CD4-positive, alpha-beta memory T cell (primary cell): Measurements from ENCODE around the gene FAM110D. TPM values are rescaled to one million over a fixed set of nuclear protein-coding genes. Genes with fewer than 3 reads are reported as not detected.

Source experiments
- CTCF ChIA-PET: fragments of 350-600 bp; sonication (Branson Sonifier 250); formaldehyde crosslinking; loops from one replicate; lab custom pipeline; 2021; ENCODE audit warnings: inconsistent platforms; ENCODE audit not compliant: partially characterized antibody; lab: Charles Lee
- POLR2A ChIA-PET: fragments of 350-600 bp; sonication (Branson Sonifier 250); formaldehyde crosslinking; loops from one replicate; lab custom pipeline; 2021; ENCODE audit not compliant: partially characterized antibody; lab: Charles Lee
- DNase-seq, 5 donors: peaks; one replicate each; pipeline versions ENCODE4 v3.0.0 to v3.0.0-alpha.2; 2020 to 2022; ENCODE audit warnings: mixed read lengths in 1 of 5
- H3K27ac ChIP-seq: one replicate; pipeline ENCODE4 v1.7.0; 2013; ENCODE audit warnings: low read depth, low read length
- H3K27me3 ChIP-seq: 2 replicates; pipeline ENCODE4 v1.7.0; 2013; ENCODE audit warnings: mild to moderate bottlenecking, low read length, moderate library complexity; ENCODE audit not compliant: insufficient read depth
- H3K36me3 ChIP-seq: 2 replicates; pipeline ENCODE4 v1.7.0; 2013; ENCODE audit warnings: mild to moderate bottlenecking, low read length, moderate library complexity; ENCODE audit not compliant: insufficient read depth
- H3K4me1 ChIP-seq: 2 replicates; pipeline ENCODE4 v1.7.0; 2013; ENCODE audit warnings: mild to moderate bottlenecking, low read length, moderate library complexity; ENCODE audit not compliant: insufficient read depth
- H3K4me3 ChIP-seq, 2 donors: one replicate each; pipeline ENCODE4 v1.7.0; 2013; ENCODE audit warnings: low read length in 2 of 2, mild to moderate bottlenecking in 1 of 2
- H3K9me3 ChIP-seq, 2 donors: one replicate each; pipeline ENCODE4 v1.7.0; 2013; ENCODE audit warnings: low read length in 2 of 2, control low read depth in 1 of 2; ENCODE audit not compliant: control insufficient read depth in 1 of 2
- H3K27ac Mint-ChIP-seq, 7 donors: one replicate each; pipeline ENCODE4 v1.8.0; 2020 to 2021; ENCODE audit warnings: mixed read lengths in 7 of 7, mild to moderate bottlenecking in 6 of 7, inconsistent platforms in 3 of 7, moderate library complexity in 3 of 7
- H3K27me3 Mint-ChIP-seq, 2 donors: one replicate each; pipeline ENCODE4 v1.8.0; 2020 to 2021; ENCODE audit warnings: mixed read lengths in 2 of 2
- H3K36me3 Mint-ChIP-seq, 2 donors: one replicate each; pipeline ENCODE4 v1.8.0; 2020 to 2021; ENCODE audit warnings: mixed read lengths in 2 of 2, inconsistent platforms in 1 of 2, mild to moderate bottlenecking in 1 of 2
- H3K4me1 Mint-ChIP-seq, 4 donors: one replicate each; pipeline ENCODE4 v1.8.0; 2020 to 2021; ENCODE audit warnings: mixed read lengths in 4 of 4, mild to moderate bottlenecking in 1 of 4
- H3K4me3 Mint-ChIP-seq, 8 donors: one replicate each; pipeline ENCODE4 v1.8.0; 2020 to 2021; ENCODE audit warnings: mixed read lengths in 8 of 8, mild to moderate bottlenecking in 7 of 8, moderate library complexity in 6 of 8, inconsistent platforms in 3 of 8
- H3K9me3 Mint-ChIP-seq, 8 donors: one replicate each; pipeline ENCODE4 v1.8.0; 2020 to 2021; ENCODE audit warnings: mixed read lengths in 8 of 8, mild to moderate bottlenecking in 5 of 8, inconsistent platforms in 3 of 8, moderate library complexity in 1 of 8
- intact Hi-C: fragments of 100-400 bp; cut with micrococcal nuclease; formaldehyde crosslinking; loops from one replicate; pipeline ENCODE4 v1.15.1; 2023
- polyA plus RNA-seq, 2 donors: library from polyadenylated mRNA; unstranded; fragments of 300-500 nt; fragmentation: Illumina TruSeq; gene quantifications; one replicate each; pipeline ENCODE4 v1.2.3, GENCODE V29; 2021
- total RNA-seq, 2 experiments: library from RNA; stranded (reverse); gene quantifications; one replicate each; pipeline ENCODE4 v1.2.3, GENCODE V29; 2021

FAM110D gene
- total and polyA plus RNA-seq, 4 experiments from 2014 or later, result not detected

DNA sequence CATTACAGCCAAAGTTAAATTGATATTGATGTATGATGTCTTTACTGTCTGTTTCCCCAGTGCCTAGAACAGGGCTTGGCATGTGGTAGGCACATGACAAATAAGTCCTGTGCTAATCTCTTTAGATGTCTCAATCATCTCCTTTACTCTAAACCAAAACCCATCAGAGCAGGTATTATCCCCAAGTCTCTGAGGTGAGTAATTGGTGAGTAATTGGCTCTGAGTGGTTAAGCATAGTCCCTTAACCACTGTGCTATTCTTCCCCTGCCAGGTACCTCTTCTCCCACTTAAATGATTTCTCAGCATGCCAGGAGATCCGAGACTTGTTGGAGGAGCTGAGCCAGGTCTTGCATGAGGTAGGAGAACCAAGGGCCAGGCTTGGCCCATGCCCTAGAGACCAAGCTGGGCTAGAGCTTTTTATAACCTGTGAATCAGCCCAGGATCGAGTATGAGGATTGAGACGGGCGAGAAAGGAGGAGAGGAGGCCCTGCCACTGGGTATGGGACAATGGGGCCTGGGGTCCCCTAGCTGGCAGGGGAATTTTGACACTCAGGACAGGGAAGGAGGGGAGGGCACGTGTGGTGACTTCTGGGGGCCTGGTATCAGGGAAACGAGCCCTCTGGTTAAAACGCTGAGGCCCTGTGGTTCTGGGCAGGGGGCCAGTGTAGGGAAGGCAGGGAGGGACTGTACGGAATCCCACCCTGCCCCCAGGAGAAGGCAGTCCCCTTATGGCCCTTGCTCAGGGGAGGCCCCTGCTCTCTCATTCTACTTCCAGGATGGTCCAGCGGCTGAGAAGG lies 22.9 kb downstream of the FAM110D start:
- H3K4me3 Mint-ChIP-seq, result peak overlapping the region in 1 of 8 donors; percentile 57
- CTCF ChIA-PET, result interaction anchor here (1.1 kb wide), 1 partner anchor 12 kb away, joined by 4 read pairs; the partner anchor contains the start of gene ZNF593
- intact Hi-C loops, result no loop called here

DNA sequence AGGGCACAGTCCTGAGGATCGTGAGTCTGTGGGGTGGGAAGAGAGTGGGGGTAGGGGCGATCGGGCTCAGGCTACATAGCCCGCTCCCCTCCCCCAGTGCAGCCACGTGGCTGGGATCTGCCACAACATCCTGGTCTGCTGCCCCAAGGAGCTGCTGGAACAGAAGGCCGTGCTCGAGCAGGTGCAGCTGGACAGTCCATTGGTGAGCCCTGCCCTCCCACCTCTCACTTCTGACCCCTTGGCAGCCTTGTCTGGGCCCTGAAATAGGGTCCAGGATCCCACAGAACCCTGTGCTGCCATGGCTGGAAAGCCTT lies 23.5 kb downstream of the FAM110D start:
- H3K9me3 ChIP-seq, result no peaks in the 10 kb centered on the region
- H3K36me3 ChIP-seq, result no peaks in the 10 kb centered on the region
- no peaks in the 10 kb centered on the region for H3K27me3 ChIP-seq
- ChIA-PET CTCF (no interaction called here), POLR2A (no interaction called here)
- H3K4me3 ChIP-seq, result no peak overlapping the region
- Mint-ChIP-seq H3K36me3 (no peaks in the 10 kb centered on the region), H3K27ac (no peak overlapping the region), H3K4me1 (peaks cover 0 to 3% (median 0%) of the 10 kb centered on the region in 4 donors), H3K4me3 (no peak overlapping the region), H3K9me3 (no peaks in the 10 kb centered on the region), H3K27me3 (no peaks in the 10 kb centered on the region)
- DNase-seq, result no peak
- no peak overlapping the region for H3K27ac ChIP-seq
- intact Hi-C loops, result no loop called here
- no peaks in the 10 kb centered on the region for H3K4me1 ChIP-seq

More for the DNA sequence above, 22.9 kb downstream of the FAM110D start:
- H3K27ac Mint-ChIP-seq, result peak overlapping the region in 1 of 7 donors; percentile 5
- no peaks in the 10 kb centered on the region for H3K9me3 ChIP-seq
- H3K36me3 ChIP-seq, result no peaks in the 10 kb centered on the region
- H3K4me1 Mint-ChIP-seq, result peaks cover 0 to 4% (median 0%) of the 10 kb centered on the region in 4 donors
- H3K4me3 ChIP-seq, result no peak overlapping the region
- no peaks in the 10 kb centered on the region for H3K9me3 Mint-ChIP-seq
- DNase-seq, result no peak
- POLR2A ChIA-PET, result no interaction called here
- H3K27ac ChIP-seq, result no peak overlapping the region
- H3K36me3 Mint-ChIP-seq, result no peaks in the 10 kb centered on the region
- H3K27me3 ChIP-seq, result no peaks in the 10 kb centered on the region
- no peaks in the 10 kb centered on the region for H3K27me3 Mint-ChIP-seq
- no peaks in the 10 kb centered on the region for H3K4me1 ChIP-seq

DNA sequence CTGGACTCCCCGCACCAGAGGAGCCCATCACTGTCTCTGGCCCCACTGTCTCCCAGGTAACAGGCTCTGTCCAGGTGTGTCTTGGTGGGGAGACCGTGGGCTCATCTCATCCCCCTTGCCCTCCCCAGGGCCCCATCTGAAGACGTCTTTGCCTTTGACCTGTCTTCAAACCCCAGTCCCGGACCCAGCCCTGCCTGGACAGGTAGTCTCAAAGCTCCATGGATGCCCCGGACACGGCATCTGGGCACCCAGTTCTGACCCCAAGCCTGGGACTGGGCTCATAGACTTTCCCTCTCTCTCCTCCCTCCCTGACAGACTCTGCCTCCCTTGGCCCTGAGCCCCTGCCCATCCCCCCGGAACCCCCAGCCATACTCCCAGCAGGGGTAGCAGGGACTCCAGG lies 25.2 kb downstream of the FAM110D start:
- Histone ChIP-seq H3K9me3 (no peaks in the 10 kb centered on the region), H3K27me3 (no peaks in the 10 kb centered on the region), H3K4me3 (no peak overlapping the region), H3K27ac (no peak overlapping the region), H3K36me3 (no peaks in the 10 kb centered on the region), H3K4me1 (no peaks in the 10 kb centered on the region)
- ChIA-PET CTCF (interaction anchor here (1.6 kb wide), 1 partner anchor 50 kb away, joined by 5 read pairs; the partner anchor contains the start of gene CEP85), POLR2A (no interaction called here)
- Mint-ChIP-seq H3K27me3 (no peaks in the 10 kb centered on the region), H3K36me3 (no peaks in the 10 kb centered on the region), H3K27ac (no peak overlapping the region), H3K9me3 (no peaks in the 10 kb centered on the region), H3K4me1 (peaks cover 0 to 1% (median 0%) of the 10 kb centered on the region in 4 donors), H3K4me3 (no peak overlapping the region)
- DNase-seq, result no peak
- intact Hi-C loops, result no loop called here

DNA sequence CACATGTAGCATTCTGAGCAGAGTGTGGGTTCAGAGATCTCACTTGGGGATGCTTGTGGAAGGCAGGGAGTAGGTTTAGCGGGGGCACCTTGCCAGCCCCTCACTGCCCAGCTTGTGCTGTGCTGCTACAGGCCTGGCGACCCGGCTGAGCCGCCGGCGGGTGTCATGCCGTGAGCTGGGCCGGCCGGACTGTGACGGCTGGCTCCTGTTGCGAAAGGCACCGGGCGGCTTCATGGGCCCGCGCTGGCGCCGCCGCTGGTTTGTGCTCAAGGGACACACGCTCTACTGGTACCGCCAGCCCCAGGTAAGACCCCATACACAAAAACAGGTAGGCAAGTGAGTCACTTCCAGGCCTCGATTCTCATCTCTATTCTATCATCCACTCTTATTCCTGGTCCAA lies 26.0 kb downstream of the FAM110D start:
- Histone ChIP-seq H3K4me3 (no peak overlapping the region), H3K27ac (no peak overlapping the region), H3K27me3 (no peaks in the 10 kb centered on the region), H3K36me3 (no peaks in the 10 kb centered on the region), H3K9me3 (no peaks in the 10 kb centered on the region), H3K4me1 (no peaks in the 10 kb centered on the region)
- Mint-ChIP-seq H3K27me3 (no peaks in the 10 kb centered on the region), H3K4me1 (no peaks in the 10 kb centered on the region), H3K27ac (no peak overlapping the region), H3K4me3 (no peak overlapping the region), H3K36me3 (no peaks in the 10 kb centered on the region), H3K9me3 (no peaks in the 10 kb centered on the region)
- ChIA-PET POLR2A (no interaction called here), CTCF (interaction anchor here (1.6 kb wide), 1 partner anchor 49 kb away, joined by 5 read pairs; the partner anchor contains the start of gene CEP85)
- intact Hi-C loops, result no loop called here
- no peak for DNase-seq

DNA sequence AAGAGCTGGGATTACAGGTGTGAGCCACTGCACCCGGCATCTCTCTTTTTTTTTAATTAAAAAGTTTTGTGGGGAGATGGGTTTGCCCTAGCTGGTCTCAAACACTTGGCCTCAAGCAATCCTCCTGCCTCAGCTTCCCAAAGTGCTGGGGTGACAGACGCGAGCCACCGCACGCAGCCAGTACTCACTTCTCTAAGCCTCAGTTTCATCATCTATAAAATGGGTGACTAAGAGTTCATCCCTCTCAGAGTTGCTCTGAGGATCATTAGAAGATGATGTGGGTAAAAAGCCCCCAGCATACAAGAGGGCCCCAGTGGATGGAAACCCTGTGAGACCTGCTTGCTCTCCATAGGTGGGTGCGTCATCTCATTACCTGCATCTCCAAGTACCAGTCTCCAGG lies 29.0 kb downstream of the FAM110D start:
- no peak overlapping the region for H3K27ac Mint-ChIP-seq
- H3K36me3 Mint-ChIP-seq, result no peaks in the 10 kb centered on the region
- no peak for DNase-seq
- intact Hi-C loops, result no loop called here
- peaks cover 0 to 1% (median 0%) of the 10 kb centered on the region in 8 donors for H3K9me3 Mint-ChIP-seq
- no peak overlapping the region for H3K4me3 ChIP-seq
- H3K27me3 ChIP-seq, result no peaks in the 10 kb centered on the region
- H3K27me3 Mint-ChIP-seq, result no peaks in the 10 kb centered on the region
- ChIA-PET CTCF (interaction anchor here (1.5 to 4.6 kb wide), 3 partner anchors 18 to 229 kb away, joined by 4 to 37 read pairs (median 5); partner anchors contain the start of genes C1orf232, CEP85 and ZNF593), POLR2A (interaction anchor here (1.1 kb wide), 1 partner anchor 10 kb away, joined by 3 read pairs; the partner anchor contains the start of gene CNKSR1)
- no peaks in the 10 kb centered on the region for H3K36me3 ChIP-seq
- peaks cover 7% of the 10 kb centered on the region for H3K4me1 ChIP-seq
- H3K9me3 ChIP-seq, result no peaks in the 10 kb centered on the region
- peaks cover 6 to 18% (median 11%) of the 10 kb centered on the region in 4 donors for H3K4me1 Mint-ChIP-seq
- no peak overlapping the region for H3K4me3 Mint-ChIP-seq
- H3K27ac ChIP-seq, result no peak overlapping the region

DNA sequence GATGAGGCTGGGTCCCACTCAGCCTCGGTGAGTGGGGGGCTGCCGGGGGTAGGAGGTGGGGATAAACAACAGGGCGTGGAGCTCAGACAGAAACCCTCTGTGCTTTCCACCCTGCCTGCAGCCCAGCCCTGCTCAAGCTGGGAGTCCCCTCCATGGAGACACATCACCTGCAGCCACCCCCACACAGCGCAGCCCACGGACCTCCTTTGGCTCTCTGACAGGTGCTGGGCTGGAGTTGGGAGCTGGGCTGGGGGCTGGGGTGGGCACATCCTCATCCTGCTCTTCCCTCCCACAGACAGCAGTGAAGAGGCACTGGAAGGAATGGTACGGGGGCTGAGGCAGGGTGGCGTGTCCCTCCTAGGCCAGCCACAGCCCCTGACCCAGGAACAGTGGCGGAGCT lies 29.6 kb downstream of the FAM110D start:
- Histone ChIP-seq H3K36me3 (no peaks in the 10 kb centered on the region), H3K9me3 (no peaks in the 10 kb centered on the region), H3K27ac (no peak overlapping the region), H3K4me1 (peaks cover 7% of the 10 kb centered on the region), H3K27me3 (no peaks in the 10 kb centered on the region), H3K4me3 (no peak overlapping the region)
- Mint-ChIP-seq H3K4me1 (peaks cover 6 to 24% (median 12%) of the 10 kb centered on the region in 4 donors), H3K27me3 (no peaks in the 10 kb centered on the region), H3K36me3 (no peaks in the 10 kb centered on the region), H3K9me3 (peaks cover 0 to 1% (median 0%) of the 10 kb centered on the region in 8 donors), H3K4me3 (no peak overlapping the region), H3K27ac (no peak overlapping the region)
- ChIA-PET CTCF (interaction anchor here (4.6 kb wide), 1 partner anchor 46 kb away, joined by 37 read pairs; the partner anchor contains the start of gene CEP85), POLR2A (no interaction called here)
- intact Hi-C loops, result no loop called here
- DNase-seq, result no peak

DNA sequence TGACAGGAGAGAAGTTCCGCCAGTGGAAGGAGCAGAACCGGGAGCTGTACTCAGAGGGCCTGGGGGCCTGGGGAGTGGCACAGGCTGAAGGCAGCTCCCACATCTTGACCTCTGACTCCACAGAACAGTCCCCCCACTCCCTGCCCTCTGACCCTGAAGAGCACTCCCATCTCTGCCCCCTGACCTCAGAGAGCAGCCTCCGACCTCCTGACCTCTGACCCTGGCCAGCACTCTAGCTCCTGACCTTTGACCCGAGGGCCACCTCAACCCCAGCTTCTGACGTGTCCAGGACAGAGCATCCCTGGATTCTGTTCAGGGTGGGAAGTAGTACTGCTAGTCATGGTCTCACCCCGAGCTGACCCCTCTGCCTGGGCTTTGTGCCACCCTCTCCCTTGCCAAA lies 30.5 kb downstream of the FAM110D start:
- no peak for DNase-seq
- Mint-ChIP-seq H3K9me3 (peaks cover 0 to 1% (median 0%) of the 10 kb centered on the region in 8 donors), H3K27me3 (no peaks in the 10 kb centered on the region), H3K27ac (peak overlapping the region in 2 of 7 donors; percentile 43 to 88), H3K36me3 (no peaks in the 10 kb centered on the region), H3K4me1 (peaks cover 6 to 30% (median 14%) of the 10 kb centered on the region in 4 donors), H3K4me3 (no peak overlapping the region)
- intact Hi-C loops, result no loop called here
- no peak overlapping the region for H3K27ac ChIP-seq
- H3K9me3 ChIP-seq, result no peaks in the 10 kb centered on the region
- ChIA-PET POLR2A (interaction anchor here (0.8 kb wide), 1 partner anchor 45 kb away, joined by 3 read pairs; the partner anchor contains the start of gene CEP85), CTCF (interaction anchor here (1.0 to 4.6 kb wide), 3 partner anchors 20 to 45 kb away, joined by 4 to 37 read pairs (median 6); partner anchors contain the start of genes CEP85 and ZNF593)
- H3K36me3 ChIP-seq, result no peaks in the 10 kb centered on the region
- peaks cover 7% of the 10 kb centered on the region for H3K4me1 ChIP-seq
- H3K27me3 ChIP-seq, result no peaks in the 10 kb centered on the region
- H3K4me3 ChIP-seq, result no peak overlapping the region
